HUES48 (cell line): ENCODE measurements around the gene SCARF2.
"Not testable (repeated sequence)": the region's sequence is repeated elsewhere in the genome, so short reads cannot be mapped to it uniquely, and the experiment has no call there.

Source experiments
- H3K27ac ChIP-seq: one replicate; pipeline ENCODE4 v1.7.0; 2013; ENCODE audit warnings: low read depth, low read length, inconsistent platforms
- H3K27me3 ChIP-seq: 2 replicates; pipeline ENCODE4 v1.6.1; 2013; ENCODE audit warnings: mild to moderate bottlenecking, low read length; ENCODE audit not compliant: control insufficient read depth, insufficient read depth
- H3K36me3 ChIP-seq: 2 replicates; pipeline ENCODE4 v1.6.1; 2013; ENCODE audit warnings: low read length; ENCODE audit not compliant: control insufficient read depth, insufficient read depth
- H3K4me1 ChIP-seq: 2 replicates; pipeline ENCODE4 v1.6.1; 2013; ENCODE audit warnings: mild to moderate bottlenecking, low read length; ENCODE audit not compliant: control insufficient read depth, insufficient read depth
- H3K4me3 ChIP-seq: 2 replicates; pipeline ENCODE4 v1.5.1; 2013; ENCODE audit warnings: mild to moderate bottlenecking, low read depth, low read length
- H3K9ac ChIP-seq: 2 replicates; pipeline ENCODE4 v1.6.1; 2013; ENCODE audit warnings: mild to moderate bottlenecking, low read depth, low read length, moderate library complexity
- H3K9me3 ChIP-seq: 2 replicates; pipeline ENCODE4 v1.6.1; 2013; ENCODE audit warnings: low read length; ENCODE audit not compliant: control insufficient read depth, insufficient read depth

Gene SCARF2

GRCh38 chr22:20384865-20385264, 52.8 kb downstream of the SCARF2 start:
- Histone ChIP-seq H3K4me1 (no peaks in the 10 kb centered on the region), H3K9ac (no peak overlapping the region), H3K9me3 (no peaks in the 10 kb centered on the region), H3K27me3 (no peaks in the 10 kb centered on the region), H3K27ac (no peak overlapping the region), H3K4me3 (no peak overlapping the region), H3K36me3 (no peaks in the 10 kb centered on the region)

- Histone ChIP-seq H3K9ac (no peak overlapping the region), H3K36me3 (no peaks in the 10 kb centered on the region), H3K27ac (no peak overlapping the region), H3K9me3 (no peaks in the 10 kb centered on the region), H3K27me3 (no peaks in the 10 kb centered on the region), H3K4me3 (no peak overlapping the region), H3K4me1 (no peaks in the 10 kb centered on the region)
Observed at GRCh38 chr22:20384171-20384570, 53.5 kb downstream of the SCARF2 start.

GRCh38 chr22:20383538-20383937, 54.1 kb downstream of the SCARF2 start:
- Histone ChIP-seq H3K9ac (no peak overlapping the region), H3K9me3 (no peaks in the 10 kb centered on the region), H3K27me3 (no peaks in the 10 kb centered on the region), H3K27ac (no peak overlapping the region), H3K4me3 (no peak overlapping the region), H3K36me3 (no peaks in the 10 kb centered on the region), H3K4me1 (no peaks in the 10 kb centered on the region)

- Histone ChIP-seq H3K4me1 (no peaks in the 10 kb centered on the region), H3K4me3 (no peak overlapping the region), H3K27ac (no peak overlapping the region), H3K36me3 (no peaks in the 10 kb centered on the region), H3K9me3 (no peaks in the 10 kb centered on the region), H3K9ac (no peak overlapping the region), H3K27me3 (no peaks in the 10 kb centered on the region)
Observed at GRCh38 chr22:20380486-20380885, 57.1 kb downstream of the SCARF2 start.

GRCh38 chr22:20378684-20379083, 58.9 kb downstream of the SCARF2 start:
- not testable (repeated sequence) for H3K9ac ChIP-seq, H3K27ac ChIP-seq, H3K27me3 ChIP-seq, H3K9me3 ChIP-seq, H3K36me3 ChIP-seq, H3K4me3 ChIP-seq, H3K4me1 ChIP-seq

- Histone ChIP-seq H3K36me3 (no peaks in the 10 kb centered on the region), H3K27ac (no peak overlapping the region), H3K4me3 (no peak overlapping the region), H3K4me1 (peaks cover 4% of the 10 kb centered on the region), H3K9ac (no peak overlapping the region), H3K27me3 (peaks cover 8% of the 10 kb centered on the region), H3K9me3 (no peaks in the 10 kb centered on the region)
Observed at GRCh38 chr22:20378110-20378509, 59.5 kb downstream of the SCARF2 start.

- H3K27me3 ChIP-seq, H3K27ac ChIP-seq, H3K4me3 ChIP-seq, H3K36me3 ChIP-seq, H3K9me3 ChIP-seq, H3K4me1 ChIP-seq, H3K9ac ChIP-seq: not testable (repeated sequence)
Observed at GRCh38 chr22:20376983-20377382, 60.6 kb downstream of the SCARF2 start.

- not testable (repeated sequence) for H3K27ac ChIP-seq, H3K27me3 ChIP-seq, H3K4me1 ChIP-seq, H3K4me3 ChIP-seq, H3K9me3 ChIP-seq, H3K9ac ChIP-seq, H3K36me3 ChIP-seq
Observed at GRCh38 chr22:20376281-20376680, 61.3 kb downstream of the SCARF2 start.
